ENCODE measurements around the gene IQSEC2.

DNA sequence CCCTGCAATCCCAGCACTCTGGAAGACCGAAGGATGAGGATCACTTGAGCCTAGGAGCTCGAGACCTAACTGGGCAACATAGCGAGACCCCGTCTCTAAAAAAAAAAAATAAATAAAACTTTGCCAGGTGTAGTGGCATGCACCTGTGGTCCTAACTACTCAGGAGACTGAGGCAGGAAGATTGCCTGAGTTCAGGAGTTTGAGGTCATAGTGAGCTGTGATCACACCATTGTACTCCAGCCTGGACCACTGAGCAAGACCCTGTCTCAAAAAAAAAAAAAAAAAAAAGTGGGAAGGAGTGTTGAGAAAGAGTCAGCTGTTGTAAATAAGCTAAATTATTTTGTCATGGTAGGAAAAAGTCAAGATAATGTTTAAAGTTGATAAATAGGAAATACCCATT lies 27.5 kb upstream of the IQSEC2 start:
- TF ChIP-seq, protein P1, sequence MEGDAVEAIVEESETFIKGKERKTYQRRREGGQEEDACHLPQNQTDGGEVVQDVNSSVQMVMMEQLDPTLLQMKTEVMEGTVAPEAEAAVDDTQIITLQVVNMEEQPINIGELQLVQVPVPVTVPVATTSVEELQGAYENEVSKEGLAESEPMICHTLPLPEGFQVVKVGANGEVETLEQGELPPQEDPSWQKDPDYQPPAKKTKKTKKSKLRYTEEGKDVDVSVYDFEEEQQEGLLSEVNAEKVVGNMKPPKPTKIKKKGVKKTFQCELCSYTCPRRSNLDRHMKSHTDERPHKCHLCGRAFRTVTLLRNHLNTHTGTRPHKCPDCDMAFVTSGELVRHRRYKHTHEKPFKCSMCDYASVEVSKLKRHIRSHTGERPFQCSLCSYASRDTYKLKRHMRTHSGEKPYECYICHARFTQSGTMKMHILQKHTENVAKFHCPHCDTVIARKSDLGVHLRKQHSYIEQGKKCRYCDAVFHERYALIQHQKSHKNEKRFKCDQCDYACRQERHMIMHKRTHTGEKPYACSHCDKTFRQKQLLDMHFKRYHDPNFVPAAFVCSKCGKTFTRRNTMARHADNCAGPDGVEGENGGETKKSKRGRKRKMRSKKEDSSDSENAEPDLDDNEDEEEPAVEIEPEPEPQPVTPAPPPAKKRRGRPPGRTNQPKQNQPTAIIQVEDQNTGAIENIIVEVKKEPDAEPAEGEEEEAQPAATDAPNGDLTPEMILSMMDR (IDR thresholded peaks at IDR 0.05), result no peak
- TF ChIP-seq EP300 (IDR thresholded peaks at IDR 0.05), result no peak
